Panc1 (cell line): Measurements from ENCODE around the gene SMC3. TPM values are rescaled to one million over a fixed set of nuclear protein-coding genes. Genes with fewer than 3 reads are reported as not detected.

Experiments used
- ATAC-seq: fragments of 200-7000 bp; cut with Tn5 transposase; 2 replicates; pipeline ENCODE4 v1.9.1; 2020; ENCODE audit warnings: mild to moderate bottlenecking, moderate library complexity
- BruUV-seq: library from RNA; stranded (reverse); fragments of 400-500 nt; replicated peaks from 2 replicates; lab custom pipeline; 2021; lab: Mats Ljungman, UMichigan
- CTCF ChIA-PET: fragments of 300-600 bp; sonication (Branson Sonifier 250); formaldehyde crosslinking; loops from one replicate; lab custom pipeline; 2022; ENCODE audit warnings: antibody characterized with exemption; lab: Charles Lee
- POLR2A ChIA-PET: fragments of 300-600 bp; sonication (Branson Sonifier 250); formaldehyde crosslinking; loops from one replicate; lab custom pipeline; 2022; ENCODE audit warnings: antibody characterized with exemption; lab: Charles Lee
- DNase-seq: peaks from one replicate; pipeline ENCODE4 v3.0.0-alpha.2; 2010; ENCODE audit warnings: low read depth, low spot score
- H3K27ac ChIP-seq: 2 replicates; pipeline ENCODE4 v1.5.1; 2011; ENCODE audit warnings: mild to moderate bottlenecking, low read length, inconsistent platforms
- H3K27me3 ChIP-seq: fragments of 200-500 bp; sonication (Bioruptor generic); 2 replicates; pipeline ENCODE4 v1.6.0; 2014; ENCODE audit warnings: low read length, inconsistent platforms; ENCODE audit not compliant: control insufficient read depth, insufficient read depth
- H3K36me3 ChIP-seq: fragments of 200-500 bp; sonication (Bioruptor generic); 2 replicates; pipeline ENCODE4 v1.5.1; 2014; ENCODE audit warnings: inconsistent platforms, mild to moderate bottlenecking, low read length, moderate library complexity; ENCODE audit not compliant: control insufficient read depth, insufficient read depth
- H3K4me1 ChIP-seq: 2 replicates; pipeline ENCODE4 v1.5.1; 2011; ENCODE audit warnings: inconsistent platforms, mild to moderate bottlenecking, low read length, moderate library complexity; ENCODE audit not compliant: control insufficient read depth, insufficient read depth
- H3K4me3 ChIP-seq, 2 experiments: 2 replicates each; pipeline ENCODE4 v1.5.1; 2011 to 2012; ENCODE audit warnings: low read depth in 2 of 2, low read length in 2 of 2, mild to moderate bottlenecking in 2 of 2, inconsistent platforms in 1 of 2, moderate library complexity in 1 of 2
- H3K9me3 ChIP-seq: fragments of 200-500 bp; sonication (Bioruptor generic); 2 replicates; pipeline ENCODE4 v1.5.1; 2014; ENCODE audit warnings: low read depth, mild to moderate bottlenecking, inconsistent platforms, low read length, moderate library complexity; ENCODE audit not compliant: control insufficient read depth, insufficient read depth
- CTCF ChIP-seq: fragments of 450-650 bp; IDR thresholded peaks from 2 replicates; pipeline ENCODE4 v1.5.1; 2017; ENCODE audit warnings: mild to moderate bottlenecking
- POLR2AphosphoS5 ChIP-seq: IDR thresholded peaks from 2 replicates; pipeline ENCODE4 v1.6.1; 2012; ENCODE audit warnings: mild to moderate bottlenecking, low read depth, low read length, moderate library complexity
- SIN3A ChIP-seq: IDR thresholded peaks from 2 replicates; pipeline ENCODE4 v1.6.1; 2012; ENCODE audit warnings: low read depth, mild to moderate bottlenecking, low read length, moderate library complexity, borderline replicate concordance; ENCODE audit not compliant: insufficient read depth
- TCF7L2 ChIP-seq: IDR thresholded peaks from 2 replicates; pipeline ENCODE4 v1.6.1; 2011; ENCODE audit warnings: mild to moderate bottlenecking, low read depth, low read length, inconsistent platforms
- in situ Hi-C: cut with HindIII; loops from 2 replicates; pipeline ENCODE4 v1.10.0; 2016; ENCODE audit warnings: low sequenced_read_pairs, low pct_unique_long_range_greater_than_20kb
- intact Hi-C: fragments of 100-400 bp; cut with micrococcal nuclease; formaldehyde crosslinking; loops from one replicate; pipeline ENCODE4 v1.10.0; 2022; ENCODE audit not compliant: unreplicated experiment
- total RNA-seq: library from RNA; stranded (reverse); gene quantifications from one replicate; pipeline ENCODE4 v1.2.1, GENCODE V29; 2021; ENCODE audit not compliant: unreplicated experiment
- TF ChIP-seq, protein P1 (sequence below), 2 experiments: IDR thresholded peaks; 2 replicates each; pipeline ENCODE4 v1.6.1; 2011 to 2012; ENCODE audit warnings: low read depth in 2 of 2, control low read depth in 1 of 2, low read length in 1 of 2, mild to moderate bottlenecking in 1 of 2, moderate library complexity in 1 of 2; ENCODE audit not compliant: insufficient read depth in 1 of 2

The SMC3 gene
- total RNA-seq, 1 experiment from 2014 or later: 71.2 TPM

DNA sequence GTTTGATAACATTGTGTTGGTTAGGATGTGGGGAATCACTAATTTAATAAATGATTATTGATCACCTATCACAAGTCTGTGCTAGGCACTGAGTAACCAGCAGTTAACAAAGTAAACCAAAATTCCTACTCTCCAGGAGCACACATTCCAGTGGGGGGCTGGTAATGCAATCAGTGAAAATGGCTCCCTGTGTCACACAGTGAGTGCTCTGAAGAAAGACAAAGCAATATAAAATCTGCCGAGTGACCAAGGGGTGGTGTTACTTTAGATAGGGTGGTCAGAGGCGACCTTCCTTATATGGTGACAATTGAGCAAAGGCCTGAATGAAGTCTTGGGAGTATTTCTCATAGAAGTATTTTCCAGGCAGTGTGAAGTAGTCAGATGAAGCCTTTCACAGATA is 13.6 kb upstream of the SMC3 start:
- TF ChIP-seq CTCF (no peak), POLR2AphosphoS5 (no peak)

DNA sequence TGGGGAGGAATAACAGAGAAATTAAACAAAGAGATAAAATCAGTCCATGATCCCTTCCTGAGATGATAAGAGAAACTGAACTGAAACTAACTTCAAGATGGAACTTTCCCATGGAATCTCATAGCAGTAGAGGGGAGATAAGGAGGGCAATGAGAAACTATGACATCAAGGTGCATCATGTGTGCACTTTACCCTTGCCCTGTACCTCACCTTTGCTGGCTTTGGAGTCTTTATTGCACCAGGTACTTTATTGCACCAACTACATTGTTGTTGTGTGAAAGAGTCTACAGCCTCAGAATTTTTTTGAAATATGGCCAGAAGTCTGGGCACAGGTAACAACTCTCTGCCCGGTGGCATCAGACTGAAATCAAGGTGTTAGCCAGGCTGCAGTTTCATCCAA is 11.2 kb upstream of the SMC3 start:
- H3K9me3 ChIP-seq: no peaks in the 10 kb centered on the region
- intact Hi-C loops (no loop called here), in situ Hi-C loops (no loop called here)
- TF ChIP-seq SIN3A: no peak
- no peak for DNase-seq
- no peak overlapping the region for H3K27ac ChIP-seq
- ChIA-PET CTCF (no interaction called here), POLR2A (no interaction called here)
- no peaks in the 10 kb centered on the region; the same call in 1 of the 2 replicates for H3K27me3 ChIP-seq
- H3K4me3 ChIP-seq: no peak overlapping the region
- H3K4me1 ChIP-seq: no peaks in the 10 kb centered on the region
- no TSS peak for BruUV-seq
- no peaks in the 10 kb centered on the region for H3K36me3 ChIP-seq
- ATAC-seq: no peak

More for the DNA sequence above, 13.6 kb upstream of the SMC3 start:
- ATAC-seq (no peak), DNase-seq (no peak)
- no peak overlapping the region for H3K4me3 ChIP-seq
- ChIA-PET CTCF (no interaction called here), POLR2A (no interaction called here)
- no TSS peak for BruUV-seq
- H3K4me1 ChIP-seq: no peaks in the 10 kb centered on the region
- peaks cover 11% of the 10 kb centered on the region; the same call in 1 of the 2 replicates for H3K27me3 ChIP-seq
- no peak overlapping the region for H3K27ac ChIP-seq
- intact Hi-C loops (no loop called here), in situ Hi-C loops (no loop called here)
- H3K9me3 ChIP-seq: no peaks in the 10 kb centered on the region
- no peaks in the 10 kb centered on the region for H3K36me3 ChIP-seq

DNA sequence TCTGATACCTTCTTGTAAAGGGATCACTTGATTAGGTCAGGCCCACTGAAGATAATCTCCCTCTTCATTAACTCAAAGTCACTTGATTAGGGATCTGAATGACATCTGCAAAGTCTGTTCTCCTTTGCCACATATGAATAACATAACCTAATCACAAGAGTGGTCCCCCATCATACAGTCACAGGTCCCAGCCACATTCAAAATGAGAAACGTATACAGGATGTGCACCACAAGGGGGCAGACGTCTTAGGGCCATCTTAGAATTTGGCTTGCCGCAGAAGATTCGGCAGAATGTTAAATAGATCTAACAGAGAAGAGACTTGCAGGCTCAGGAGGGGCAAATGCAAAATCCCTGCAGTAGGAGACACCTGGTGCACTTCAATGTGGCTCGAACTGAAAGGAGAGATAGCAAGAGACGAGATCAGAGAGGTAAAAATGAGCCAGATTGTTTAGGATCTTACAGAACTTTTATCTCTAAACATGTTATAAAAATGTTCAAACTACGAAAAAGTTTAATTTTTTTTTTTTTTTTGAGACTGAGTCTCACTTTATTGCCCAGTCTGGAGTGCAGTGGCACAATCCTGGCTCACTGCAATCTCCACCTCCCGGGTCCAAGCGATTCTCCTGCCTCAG is 10.4 kb upstream of the SMC3 start:
- BruUV-seq: no TSS peak
- DNase-seq (no peak), ATAC-seq (peak; percentile 85)
- no peaks in the 10 kb centered on the region for H3K9me3 ChIP-seq
- ChIA-PET CTCF (interaction anchor here (0.8 kb wide), 1 partner anchor 58 kb away, joined by 7 read pairs; no protein-coding TSS in a partner anchor), POLR2A (no interaction called here)
- no peak overlapping the region for H3K27ac ChIP-seq
- intact Hi-C loops (no loop called here), in situ Hi-C loops (no loop called here)
- no peaks in the 10 kb centered on the region; the same call in 1 of the 2 replicates for H3K27me3 ChIP-seq
- H3K4me1 ChIP-seq: no peaks in the 10 kb centered on the region
- TF ChIP-seq TCF7L2 (no peak), CTCF (peak; percentile 89), SIN3A (no peak), POLR2AphosphoS5 (no peak)
- TF ChIP-seq, protein P1, sequence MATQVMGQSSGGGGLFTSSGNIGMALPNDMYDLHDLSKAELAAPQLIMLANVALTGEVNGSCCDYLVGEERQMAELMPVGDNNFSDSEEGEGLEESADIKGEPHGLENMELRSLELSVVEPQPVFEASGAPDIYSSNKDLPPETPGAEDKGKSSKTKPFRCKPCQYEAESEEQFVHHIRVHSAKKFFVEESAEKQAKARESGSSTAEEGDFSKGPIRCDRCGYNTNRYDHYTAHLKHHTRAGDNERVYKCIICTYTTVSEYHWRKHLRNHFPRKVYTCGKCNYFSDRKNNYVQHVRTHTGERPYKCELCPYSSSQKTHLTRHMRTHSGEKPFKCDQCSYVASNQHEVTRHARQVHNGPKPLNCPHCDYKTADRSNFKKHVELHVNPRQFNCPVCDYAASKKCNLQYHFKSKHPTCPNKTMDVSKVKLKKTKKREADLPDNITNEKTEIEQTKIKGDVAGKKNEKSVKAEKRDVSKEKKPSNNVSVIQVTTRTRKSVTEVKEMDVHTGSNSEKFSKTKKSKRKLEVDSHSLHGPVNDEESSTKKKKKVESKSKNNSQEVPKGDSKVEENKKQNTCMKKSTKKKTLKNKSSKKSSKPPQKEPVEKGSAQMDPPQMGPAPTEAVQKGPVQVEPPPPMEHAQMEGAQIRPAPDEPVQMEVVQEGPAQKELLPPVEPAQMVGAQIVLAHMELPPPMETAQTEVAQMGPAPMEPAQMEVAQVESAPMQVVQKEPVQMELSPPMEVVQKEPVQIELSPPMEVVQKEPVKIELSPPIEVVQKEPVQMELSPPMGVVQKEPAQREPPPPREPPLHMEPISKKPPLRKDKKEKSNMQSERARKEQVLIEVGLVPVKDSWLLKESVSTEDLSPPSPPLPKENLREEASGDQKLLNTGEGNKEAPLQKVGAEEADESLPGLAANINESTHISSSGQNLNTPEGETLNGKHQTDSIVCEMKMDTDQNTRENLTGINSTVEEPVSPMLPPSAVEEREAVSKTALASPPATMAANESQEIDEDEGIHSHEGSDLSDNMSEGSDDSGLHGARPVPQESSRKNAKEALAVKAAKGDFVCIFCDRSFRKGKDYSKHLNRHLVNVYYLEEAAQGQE (IDR thresholded peaks at IDR 0.05; ENCODE audit: insufficient read depth in 1 of 2, low read depth in 2 of 2, low read length in 1 of 2): no peak
- no peaks in the 10 kb centered on the region for H3K36me3 ChIP-seq
- no peak overlapping the region for H3K4me3 ChIP-seq
